OCI-LY1 (cell line): Measurements from ENCODE around the gene DDX4.
"Not testable (repeated sequence)": the region's sequence is repeated elsewhere in the genome, so short reads cannot be mapped to it uniquely, and the experiment has no call there.

Experiments used
- EZH2 ChIP-seq: fragments of 200-600 bp; sonication (generic), shearing (Covaris generic); IDR thresholded peaks from 2 replicates; pipeline ENCODE4 v1.8.0; 2017; ENCODE audit warnings: borderline replicate concordance, mixed run types, mild to moderate bottlenecking, antibody characterized with exemption, low read length, moderate library complexity, mixed read lengths
- TF ChIP-seq, protein P1 (sequence below): fragments of 200-600 bp; sonication (generic), shearing (Covaris generic); IDR thresholded peaks from 2 replicates; pipeline ENCODE4 v1.5.1; 2017; ENCODE audit warnings: mild to moderate bottlenecking, antibody characterized with exemption, low read length, moderate library complexity, mixed read lengths

DNA sequence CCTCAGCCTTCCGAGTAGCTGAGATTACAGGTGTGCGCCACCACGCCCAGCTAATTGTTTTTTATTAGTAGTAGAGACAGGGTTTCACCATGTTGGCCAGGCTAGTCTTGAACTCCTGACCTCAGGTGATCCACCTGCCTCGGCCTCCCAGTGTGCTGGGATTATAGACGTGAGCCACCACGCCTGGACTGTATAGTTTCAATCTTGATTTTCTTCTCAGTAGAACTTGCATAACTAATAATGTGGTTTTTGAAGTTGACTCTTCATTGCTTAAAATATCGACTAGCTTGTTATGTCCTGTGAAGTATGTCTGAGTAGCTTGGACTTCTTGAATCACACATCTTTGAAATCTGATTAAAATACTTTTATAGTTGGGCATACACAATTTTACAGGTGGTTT is 23.9 kb downstream of the DDX4 start:
- TF ChIP-seq, protein P1, sequence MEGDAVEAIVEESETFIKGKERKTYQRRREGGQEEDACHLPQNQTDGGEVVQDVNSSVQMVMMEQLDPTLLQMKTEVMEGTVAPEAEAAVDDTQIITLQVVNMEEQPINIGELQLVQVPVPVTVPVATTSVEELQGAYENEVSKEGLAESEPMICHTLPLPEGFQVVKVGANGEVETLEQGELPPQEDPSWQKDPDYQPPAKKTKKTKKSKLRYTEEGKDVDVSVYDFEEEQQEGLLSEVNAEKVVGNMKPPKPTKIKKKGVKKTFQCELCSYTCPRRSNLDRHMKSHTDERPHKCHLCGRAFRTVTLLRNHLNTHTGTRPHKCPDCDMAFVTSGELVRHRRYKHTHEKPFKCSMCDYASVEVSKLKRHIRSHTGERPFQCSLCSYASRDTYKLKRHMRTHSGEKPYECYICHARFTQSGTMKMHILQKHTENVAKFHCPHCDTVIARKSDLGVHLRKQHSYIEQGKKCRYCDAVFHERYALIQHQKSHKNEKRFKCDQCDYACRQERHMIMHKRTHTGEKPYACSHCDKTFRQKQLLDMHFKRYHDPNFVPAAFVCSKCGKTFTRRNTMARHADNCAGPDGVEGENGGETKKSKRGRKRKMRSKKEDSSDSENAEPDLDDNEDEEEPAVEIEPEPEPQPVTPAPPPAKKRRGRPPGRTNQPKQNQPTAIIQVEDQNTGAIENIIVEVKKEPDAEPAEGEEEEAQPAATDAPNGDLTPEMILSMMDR = not testable (repeated sequence)
- TF ChIP-seq EZH2 = not testable (repeated sequence)
